Stimulated activated naive B cell treated with anti-CD40 and anti-IgM and Interleukin-4, amounts not matched to agents 10 μg/mL and 1 μg/mL and 100 μg/mL, for 72 hours (primary cell): ENCODE data around the gene BMERB1.
"Not testable (repeated sequence)": the region's sequence is repeated elsewhere in the genome, so short reads cannot be mapped to it uniquely, and the experiment has no call there.

Experiments
- ATAC-seq, 2 donors: fragments of 150-1000 bp; cut with Tn5 transposase; replicated peaks; 2 replicates each; pipeline ENCODE4 v1.10.0; 2021; ENCODE audit warnings: moderate library complexity in 1 of 2
- DNase-seq: peaks from one replicate; pipeline ENCODE4 v3.0.0; 2021
- H3K27ac Mint-ChIP-seq: one replicate; pipeline ENCODE4 v1.8.0; 2022; ENCODE audit warnings: mild to moderate bottlenecking, mixed read lengths
- H3K27me3 Mint-ChIP-seq, 2 donors: one replicate each; pipeline ENCODE4 v1.8.0; 2022; ENCODE audit warnings: mixed read lengths in 2 of 2
- H3K36me3 Mint-ChIP-seq, 2 donors: one replicate each; pipeline ENCODE4 v1.8.0; 2022; ENCODE audit warnings: mixed read lengths in 2 of 2, mild to moderate bottlenecking in 1 of 2
- H3K4me1 Mint-ChIP-seq, 2 donors: one replicate each; pipeline ENCODE4 v1.8.0; 2022; ENCODE audit warnings: mixed read lengths in 2 of 2, mild to moderate bottlenecking in 1 of 2
- H3K4me3 Mint-ChIP-seq, 2 donors: one replicate each; pipeline ENCODE4 v1.8.0; 2022; ENCODE audit warnings: mild to moderate bottlenecking in 2 of 2, mixed read lengths in 2 of 2, moderate library complexity in 1 of 2
- H3K9me3 Mint-ChIP-seq, 2 donors: one replicate each; pipeline ENCODE4 v1.8.0; 2022; ENCODE audit warnings: mixed read lengths in 2 of 2, mild to moderate bottlenecking in 1 of 2

Gene BMERB1

GRCh38 chr16:15404792-15405191 lies 29.6 kb upstream of the BMERB1 start:
- no peaks in the 10 kb centered on the region for H3K36me3 Mint-ChIP-seq
- H3K27ac Mint-ChIP-seq = no peak overlapping the region
- H3K4me3 Mint-ChIP-seq = no peak overlapping the region
- DNase-seq (no peak), ATAC-seq (no peak)
- H3K9me3 Mint-ChIP-seq = no peaks in the 10 kb centered on the region
- peaks cover 9 to 10% of the 10 kb centered on the region in 2 donors for H3K4me1 Mint-ChIP-seq
- H3K27me3 Mint-ChIP-seq = no peaks in the 10 kb centered on the region

DNA sequence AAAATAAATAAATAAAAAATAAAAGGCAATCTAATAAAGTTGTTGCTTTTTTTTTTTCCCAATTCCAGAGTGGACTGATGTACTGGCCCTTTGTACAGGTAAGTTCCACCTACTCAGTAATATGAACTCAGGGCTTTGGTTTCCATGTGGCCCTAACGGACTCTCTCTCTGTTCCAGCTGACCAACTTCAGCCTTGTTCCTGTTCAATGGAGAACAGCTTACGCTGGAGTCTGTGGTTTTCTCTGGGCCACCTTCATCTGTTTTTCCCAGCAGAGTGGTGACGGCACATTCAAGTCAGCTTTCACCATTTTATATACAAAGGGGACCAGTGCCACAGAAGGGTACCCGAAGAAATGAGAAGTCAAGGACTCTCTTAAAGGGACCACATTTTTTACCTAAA lies 26.6 kb upstream of the BMERB1 start:
- H3K4me3 Mint-ChIP-seq, ATAC-seq, H3K9me3 Mint-ChIP-seq, H3K27me3 Mint-ChIP-seq, DNase-seq, H3K36me3 Mint-ChIP-seq, H3K27ac Mint-ChIP-seq: not testable (repeated sequence)
- peaks cover 9 to 10% of the 10 kb centered on the region in 2 donors for H3K4me1 Mint-ChIP-seq

- H3K27ac Mint-ChIP-seq, H3K36me3 Mint-ChIP-seq, ATAC-seq, DNase-seq, H3K27me3 Mint-ChIP-seq, H3K9me3 Mint-ChIP-seq, H3K4me1 Mint-ChIP-seq, H3K4me3 Mint-ChIP-seq: not testable (repeated sequence)
These were observed 24.9 kb upstream of the BMERB1 start for GRCh38 chr16:15409476-15409875.

DNA sequence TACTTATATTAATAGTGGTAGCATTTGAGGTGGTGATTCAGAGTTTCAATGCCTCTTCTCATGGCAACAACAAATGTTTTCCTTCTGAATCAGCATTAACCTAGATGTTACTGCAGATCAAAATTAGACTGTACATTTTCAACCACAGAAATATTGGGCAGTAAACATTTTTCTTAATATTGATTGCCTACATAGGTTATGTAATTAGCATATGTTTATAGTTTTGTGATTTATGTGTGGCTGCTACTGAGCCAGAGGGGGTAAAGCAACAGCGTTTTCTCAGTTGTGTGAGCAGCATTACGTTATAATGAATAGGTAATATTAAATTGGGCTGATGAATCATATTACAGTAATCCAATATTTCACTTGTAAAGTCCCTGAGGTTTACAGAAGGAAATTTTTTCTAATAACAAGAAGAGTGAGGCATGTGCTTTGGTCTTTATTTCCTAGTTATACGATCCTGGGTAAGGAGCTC lies 18.8 kb upstream of the BMERB1 start:
- no peaks in the 10 kb centered on the region for H3K4me1 Mint-ChIP-seq
- peaks cover 4 to 7% of the 10 kb centered on the region in 2 donors for H3K27me3 Mint-ChIP-seq
- H3K9me3 Mint-ChIP-seq = no peaks in the 10 kb centered on the region
- ATAC-seq (no peak), DNase-seq (no peak)
- H3K36me3 Mint-ChIP-seq = no peaks in the 10 kb centered on the region
- H3K27ac Mint-ChIP-seq = no peak overlapping the region
- no peak overlapping the region for H3K4me3 Mint-ChIP-seq

- no peaks in the 10 kb centered on the region for H3K4me1 Mint-ChIP-seq
- H3K4me3 Mint-ChIP-seq = no peak overlapping the region
- H3K36me3 Mint-ChIP-seq = no peaks in the 10 kb centered on the region
- H3K9me3 Mint-ChIP-seq = no peaks in the 10 kb centered on the region
- H3K27me3 Mint-ChIP-seq = peaks cover 7 to 9% of the 10 kb centered on the region in 2 donors
- DNase-seq (no peak), ATAC-seq (no peak)
- no peak overlapping the region for H3K27ac Mint-ChIP-seq
These were observed 17.2 kb upstream of the BMERB1 start for GRCh38 chr16:15417197-15417596.

- peaks cover 7 to 9% of the 10 kb centered on the region in 2 donors for H3K27me3 Mint-ChIP-seq
- no peak overlapping the region for H3K27ac Mint-ChIP-seq
- no peaks in the 10 kb centered on the region for H3K4me1 Mint-ChIP-seq
- no peak overlapping the region for H3K4me3 Mint-ChIP-seq
- DNase-seq = no peak
- H3K36me3 Mint-ChIP-seq = no peaks in the 10 kb centered on the region
- ATAC-seq = no peak
- no peaks in the 10 kb centered on the region for H3K9me3 Mint-ChIP-seq
These were observed 16.2 kb upstream of the BMERB1 start for GRCh38 chr16:15418206-15418605.

- H3K9me3 Mint-ChIP-seq, H3K36me3 Mint-ChIP-seq, H3K4me3 Mint-ChIP-seq, H3K4me1 Mint-ChIP-seq, DNase-seq, H3K27ac Mint-ChIP-seq, ATAC-seq: not testable (repeated sequence)
- H3K27me3 Mint-ChIP-seq = peaks cover 12 to 17% of the 10 kb centered on the region in 2 donors
These were observed 12.7 kb upstream of the BMERB1 start for GRCh38 chr16:15421696-15422095.

DNA sequence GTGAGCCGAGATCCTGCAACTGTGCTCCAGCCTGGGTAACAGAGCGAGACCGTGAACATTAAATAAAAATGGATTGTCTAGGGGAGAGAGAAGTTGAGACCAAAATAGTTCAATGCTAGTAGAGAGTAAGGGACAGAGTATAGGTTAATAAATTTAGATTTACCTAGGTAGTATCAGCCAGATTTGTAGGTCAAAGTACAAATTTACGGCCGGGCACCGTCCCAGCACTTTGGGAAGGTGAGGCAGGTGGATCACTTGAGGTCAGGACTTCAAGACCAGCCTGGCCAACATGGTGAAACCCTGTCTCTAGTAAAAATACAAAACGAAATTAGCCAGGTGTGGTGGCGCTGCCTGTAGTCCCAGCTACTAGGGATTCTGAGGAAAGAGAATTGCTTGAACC lies 12.2 kb upstream of the BMERB1 start:
- Mint-ChIP-seq H3K9me3 (no peaks in the 10 kb centered on the region), H3K36me3 (no peaks in the 10 kb centered on the region), H3K4me1 (no peaks in the 10 kb centered on the region), H3K4me3 (no peak overlapping the region), H3K27me3 (peaks cover 12 to 19% of the 10 kb centered on the region in 2 donors), H3K27ac (no peak overlapping the region)
- ATAC-seq (no peak), DNase-seq (no peak)

DNA sequence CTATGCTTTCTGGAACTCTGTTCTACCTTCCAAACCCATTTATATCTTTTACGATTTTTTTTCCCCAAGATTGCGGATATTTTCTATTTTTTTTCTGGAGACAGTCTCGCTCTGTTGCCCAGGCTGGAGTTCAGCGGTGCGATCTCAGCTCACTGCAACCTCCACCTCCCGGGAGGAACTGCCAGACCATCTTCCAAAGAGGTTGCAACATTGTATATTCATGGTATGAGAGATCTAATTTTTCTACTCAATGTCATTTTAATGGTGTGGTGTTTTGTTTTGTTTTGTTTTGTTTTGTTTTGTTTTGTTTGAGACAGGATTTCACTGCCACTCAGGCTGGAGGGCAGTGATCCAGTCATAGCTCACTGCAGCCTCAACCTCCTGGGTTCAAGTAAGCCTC lies 8.5 kb upstream of the BMERB1 start:
- H3K36me3 Mint-ChIP-seq = no peaks in the 10 kb centered on the region
- no peak for ATAC-seq
- H3K4me3 Mint-ChIP-seq = no peak overlapping the region

GRCh38 chr16:15426796-15427195 lies 7.6 kb upstream of the BMERB1 start:
- DNase-seq = no peak
- ATAC-seq = no peak
- H3K27ac Mint-ChIP-seq = no peak overlapping the region
- no peak overlapping the region for H3K4me3 Mint-ChIP-seq
- H3K36me3 Mint-ChIP-seq = no peaks in the 10 kb centered on the region
- H3K27me3 Mint-ChIP-seq = peaks cover 7 to 19% of the 10 kb centered on the region in 2 donors
- H3K4me1 Mint-ChIP-seq = no peaks in the 10 kb centered on the region
- no peaks in the 10 kb centered on the region for H3K9me3 Mint-ChIP-seq

More for the DNA sequence above, 8.5 kb upstream of the BMERB1 start:
- Mint-ChIP-seq H3K4me1 (no peaks in the 10 kb centered on the region), H3K9me3 (no peaks in the 10 kb centered on the region), H3K27ac (no peak overlapping the region), H3K27me3 (peaks cover 12 to 19% of the 10 kb centered on the region in 2 donors)
- no peak for DNase-seq

DNA sequence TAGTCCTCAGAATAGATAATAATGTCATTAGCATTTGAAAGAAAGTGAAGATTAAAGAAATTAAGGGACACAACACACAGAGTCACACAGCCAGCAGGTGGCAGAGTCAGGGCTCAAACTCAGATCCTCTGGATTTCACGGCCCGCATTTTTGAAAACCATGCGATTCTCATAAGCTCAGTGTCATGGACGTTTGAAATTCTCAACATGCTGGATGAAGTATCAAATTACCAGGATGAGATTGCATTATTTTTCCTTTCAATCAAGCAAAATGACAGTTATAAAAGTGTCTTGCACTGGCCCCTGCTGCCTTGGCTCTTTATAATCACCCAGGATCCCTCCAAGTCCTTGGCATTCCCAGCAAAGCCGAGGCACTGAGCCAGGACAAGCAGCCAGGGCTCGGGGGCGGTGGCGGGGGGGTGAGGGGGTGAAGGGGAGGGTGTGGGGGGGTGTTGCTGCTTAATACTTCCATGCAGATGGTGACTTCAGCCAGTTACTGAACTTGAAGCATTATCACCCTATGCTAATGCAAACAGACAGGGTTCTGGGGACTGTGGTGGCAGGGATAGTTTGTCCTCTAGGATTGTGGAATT lies 6.6 kb upstream of the BMERB1 start:
- H3K4me1 Mint-ChIP-seq = no peaks in the 10 kb centered on the region
- no peak overlapping the region for H3K4me3 Mint-ChIP-seq
- H3K27ac Mint-ChIP-seq = no peak overlapping the region
- ATAC-seq (peak; percentile 74), DNase-seq (no peak)
- H3K9me3 Mint-ChIP-seq = no peaks in the 10 kb centered on the region
- H3K36me3 Mint-ChIP-seq = no peaks in the 10 kb centered on the region
- peaks cover 7 to 19% of the 10 kb centered on the region in 2 donors for H3K27me3 Mint-ChIP-seq

- not testable (repeated sequence) for ATAC-seq, H3K27ac Mint-ChIP-seq, H3K9me3 Mint-ChIP-seq, H3K36me3 Mint-ChIP-seq, H3K4me3 Mint-ChIP-seq, DNase-seq
- H3K27me3 Mint-ChIP-seq = peaks cover 20 to 37% of the 10 kb centered on the region in 2 donors
- peaks cover 4 to 17% of the 10 kb centered on the region in 2 donors for H3K4me1 Mint-ChIP-seq
These were observed 3.5 kb upstream of the BMERB1 start for GRCh38 chr16:15430884-15431283.

DNA sequence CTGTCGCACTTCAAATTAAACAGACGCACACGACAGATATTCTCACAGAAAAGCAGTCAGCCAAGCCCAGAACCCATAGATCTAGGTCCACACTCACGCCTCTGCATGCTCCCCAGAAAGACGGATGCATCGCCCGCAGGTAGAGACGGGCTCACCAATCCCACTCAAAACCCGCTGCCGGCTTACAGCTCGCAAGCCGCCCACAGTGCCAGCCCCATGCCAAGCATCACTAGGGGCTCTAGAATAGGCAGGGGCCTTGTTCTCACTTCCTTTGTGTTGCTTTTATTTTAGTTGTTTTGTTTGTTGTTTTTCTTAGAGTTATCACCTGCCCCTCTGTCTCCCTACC lies 336 bp upstream of the BMERB1 start:
- Mint-ChIP-seq H3K9me3 (no peaks in the 10 kb centered on the region), H3K27me3 (peaks cover 21 to 30% of the 10 kb centered on the region in 2 donors), H3K4me1 (peaks cover 5 to 19% of the 10 kb centered on the region in 2 donors), H3K4me3 (peak overlapping the region; percentile 91 to 96), H3K27ac (peak overlapping the region; percentile 62), H3K36me3 (peaks cover 0 to 2% of the 10 kb centered on the region in 2 donors)
- no peak for ATAC-seq
- no peak for DNase-seq

- H3K9me3 Mint-ChIP-seq = no peaks in the 10 kb centered on the region
- peak overlapping the region; percentile 91 to 96 for H3K4me3 Mint-ChIP-seq
- ATAC-seq (no peak), DNase-seq (no peak)
- peaks cover 0 to 2% of the 10 kb centered on the region in 2 donors for H3K36me3 Mint-ChIP-seq
- peaks cover 21 to 30% of the 10 kb centered on the region in 2 donors for H3K27me3 Mint-ChIP-seq
- H3K4me1 Mint-ChIP-seq = peaks cover 7 to 27% of the 10 kb centered on the region in 2 donors
- peak overlapping the region; percentile 48 for H3K27ac Mint-ChIP-seq
These were observed 952 bp downstream of the BMERB1 start for GRCh38 chr16:15435216-15435864.

GRCh38 chr16:15439102-15439501 lies 4.7 kb downstream of the BMERB1 start:
- Mint-ChIP-seq H3K4me1 (peaks cover 7 to 23% of the 10 kb centered on the region in 2 donors), H3K36me3 (peaks cover 0 to 5% of the 10 kb centered on the region in 2 donors), H3K4me3 (no peak overlapping the region), H3K27me3 (peaks cover 17 to 28% of the 10 kb centered on the region in 2 donors), H3K27ac (no peak overlapping the region), H3K9me3 (no peaks in the 10 kb centered on the region)
- no peak for ATAC-seq
- no peak for DNase-seq
